ENCODE measurements around the gene DISP3.
"Not testable (repeated sequence)": the region's sequence is repeated elsewhere in the genome, so short reads cannot be mapped to it uniquely, and the experiment has no call there.

DISP3 gene

GRCh38 chr1:11580049-11580448 lies 101.1 kb downstream of the DISP3 start:
- DNase-seq: not testable (repeated sequence)

DNA sequence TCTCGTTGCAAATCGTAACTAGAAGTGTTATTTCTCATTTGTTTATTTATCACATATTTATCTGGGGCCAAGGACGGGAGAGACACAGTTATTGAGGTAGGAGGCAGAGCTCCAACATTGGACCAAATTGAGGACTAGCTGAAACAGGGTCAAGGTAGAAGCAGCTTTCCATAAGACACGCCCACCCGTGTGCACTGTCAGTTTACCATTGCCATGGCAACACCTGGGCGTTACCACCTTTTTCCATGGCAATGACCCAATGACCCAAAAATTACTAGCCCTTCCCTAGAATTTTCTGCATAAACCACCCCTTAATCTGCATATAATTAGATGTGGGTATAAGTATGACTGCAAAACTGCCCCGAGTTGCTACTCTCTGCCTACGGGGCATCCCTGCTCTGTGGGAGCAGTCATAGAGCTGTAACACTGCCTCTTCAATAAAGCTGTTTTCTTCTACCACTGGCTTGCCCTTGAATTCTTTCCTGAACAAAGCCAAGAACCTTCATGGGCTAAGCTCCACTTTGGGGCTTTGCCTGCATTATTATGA lies 102.6 kb downstream of the DISP3 start:
- DNase-seq: no peak

GRCh38 chr1:11585389-11585788 lies 106.4 kb downstream of the DISP3 start:
- no peak for DNase-seq

Data from NCI-H1417 treated with DMSO at 0.1 percent for 48 hours (cell line).